ENCODE data around the gene PPID.

DNA sequence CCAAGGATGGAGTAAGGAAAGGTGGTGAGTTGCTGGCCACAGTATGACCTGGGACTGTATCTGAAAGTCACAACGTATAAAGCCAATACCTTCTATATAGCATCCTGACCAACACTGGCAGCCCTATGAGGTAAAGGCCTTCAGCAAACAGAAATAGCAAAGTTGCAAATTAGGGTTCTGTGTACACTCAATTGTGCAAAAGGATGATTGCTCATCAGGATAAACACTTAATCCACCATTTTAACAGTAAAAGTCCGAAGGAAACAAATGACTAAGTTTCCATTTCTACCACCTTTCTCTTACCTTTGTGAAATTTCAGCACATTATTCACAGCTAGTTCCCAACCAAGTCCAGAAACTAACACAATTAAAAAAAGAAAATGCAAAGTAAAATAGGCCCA, 44.3 kb upstream of the PPID start:
- TF ChIP-seq CTCF (IDR thresholded peaks at IDR 0.05 in 4 of 5, conservative IDR thresholded peaks at IDR 0.05 in 1 of 5) (no peak), POLR2A (IDR thresholded peaks at IDR 0.05) (no peak)
